ENCODE data around the gene LOXHD1.

DNA sequence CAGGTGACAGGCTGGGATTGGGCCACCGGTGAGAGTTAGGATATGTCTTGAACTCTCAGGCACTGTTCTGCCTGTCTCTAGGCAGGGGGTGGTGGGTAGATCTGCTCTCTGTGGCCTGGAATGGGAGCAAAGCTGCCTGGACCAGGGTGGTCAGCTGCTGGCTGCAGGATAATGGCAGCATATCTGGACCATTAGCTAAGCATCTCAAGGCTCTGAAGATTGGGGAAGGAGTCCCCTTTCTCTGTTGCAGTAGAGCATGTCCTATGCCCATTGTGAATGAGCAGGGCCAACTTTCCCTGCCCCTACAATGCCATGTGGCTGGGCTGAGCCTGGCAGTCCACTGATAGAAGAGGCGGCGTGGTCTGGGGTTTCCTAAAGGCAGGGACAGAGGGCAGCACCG is 34.6 kb downstream of the LOXHD1 start:
- no peak for TF ChIP-seq GATA2 (IDR thresholded peaks at IDR 0.05; ENCODE audit: low read depth, low read length)
- TF ChIP-seq GATA3 (IDR thresholded peaks at IDR 0.05; ENCODE audit: low read depth, low read length): no peak

All from SH-SY5Y (cell line).